CD4-positive, alpha-beta T cell treated with Interleukin-12 subunit alpha and Interleukin-12 subunit beta, for 1 hour (primary cell): ENCODE data around the gene RAP1GAP2.
"Not testable (repeated sequence)": the region's sequence is repeated elsewhere in the genome, so short reads cannot be mapped to it uniquely, and the experiment has no call there.

Source experiments
- DNase-seq: peaks from one replicate; pipeline ENCODE4 v3.0.0-alpha.2; 2020

Gene RAP1GAP2

DNA sequence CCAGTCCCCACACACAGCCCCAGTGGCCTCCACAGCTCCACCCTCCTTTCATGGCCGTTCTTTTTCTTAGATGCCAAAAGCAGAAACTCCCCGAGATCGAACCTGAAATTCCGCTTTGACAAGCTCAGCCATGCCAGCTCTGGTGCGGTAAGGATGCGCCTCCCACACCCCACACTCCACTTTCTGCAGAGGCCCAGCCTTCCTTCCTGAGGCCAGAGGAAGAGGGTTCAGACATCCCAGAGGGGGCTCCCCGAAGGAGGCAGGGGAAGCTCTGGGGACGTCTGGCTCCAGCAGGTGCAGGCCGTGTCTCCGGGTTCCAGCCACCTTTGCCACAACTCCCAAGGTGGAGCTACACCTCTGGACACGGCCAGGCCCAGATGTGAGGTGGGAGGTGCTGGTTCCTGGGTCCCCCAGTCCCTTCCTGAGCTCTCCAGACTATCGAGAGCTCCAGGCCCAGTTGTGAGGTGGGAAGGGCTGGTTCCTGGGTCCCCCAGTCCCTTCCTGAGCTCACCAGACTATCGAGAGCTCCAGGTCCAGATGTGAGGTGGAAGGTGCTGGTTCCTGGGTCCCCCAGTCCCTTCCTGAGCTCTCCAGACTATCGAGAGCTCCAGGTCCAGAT lies 234.7 kb downstream of the RAP1GAP2 start:
- DNase-seq, result not testable (repeated sequence)

DNA sequence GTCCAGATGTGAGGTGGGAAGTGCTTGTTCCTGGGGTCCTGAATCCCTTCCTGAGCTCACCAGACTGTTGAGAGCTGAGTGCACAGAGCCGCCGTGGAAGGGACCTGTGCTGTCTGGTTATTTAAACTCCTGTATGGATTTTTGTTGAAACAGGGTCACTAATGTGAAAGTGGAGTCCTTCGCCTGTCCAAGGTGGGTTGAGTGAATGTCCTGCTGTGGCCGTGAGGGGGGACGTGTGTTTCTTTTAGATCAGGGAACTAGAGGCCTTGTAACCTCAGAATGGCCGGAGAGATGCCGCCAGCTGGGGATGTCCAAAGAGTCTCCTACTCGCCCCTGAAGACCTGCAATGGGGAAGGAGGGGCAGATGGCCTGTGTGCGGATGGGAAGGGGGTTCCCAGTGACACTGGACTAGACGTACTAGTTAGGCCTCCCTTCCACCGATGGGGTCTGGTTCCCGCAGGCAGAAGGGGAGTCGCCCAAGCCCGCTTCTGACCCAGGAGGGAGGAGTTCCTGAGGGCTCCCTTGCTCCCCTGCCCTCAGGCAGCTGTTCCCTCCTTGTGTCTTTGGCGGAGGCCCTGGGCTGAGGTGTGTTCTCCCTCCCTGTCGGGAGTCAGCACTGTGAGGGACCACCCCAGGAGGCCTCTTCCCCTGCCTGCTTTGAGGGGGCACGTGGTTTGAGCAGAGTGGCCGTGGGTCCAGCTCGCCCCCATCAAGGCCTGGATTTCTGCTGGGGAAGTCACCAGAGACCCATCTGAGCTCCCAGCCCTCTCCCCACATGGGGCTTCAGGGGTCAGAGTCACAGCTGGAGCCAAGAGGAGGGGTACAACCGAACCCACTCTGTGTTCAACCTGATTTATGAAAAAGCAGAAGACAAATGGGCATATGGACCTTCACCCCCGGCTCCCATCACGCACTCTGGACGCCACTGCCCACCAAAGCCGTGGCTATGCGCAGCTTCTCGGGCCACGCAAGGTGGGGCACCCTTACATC lies 236.3 kb downstream of the RAP1GAP2 start:
- DNase-seq, result no peak

DNA sequence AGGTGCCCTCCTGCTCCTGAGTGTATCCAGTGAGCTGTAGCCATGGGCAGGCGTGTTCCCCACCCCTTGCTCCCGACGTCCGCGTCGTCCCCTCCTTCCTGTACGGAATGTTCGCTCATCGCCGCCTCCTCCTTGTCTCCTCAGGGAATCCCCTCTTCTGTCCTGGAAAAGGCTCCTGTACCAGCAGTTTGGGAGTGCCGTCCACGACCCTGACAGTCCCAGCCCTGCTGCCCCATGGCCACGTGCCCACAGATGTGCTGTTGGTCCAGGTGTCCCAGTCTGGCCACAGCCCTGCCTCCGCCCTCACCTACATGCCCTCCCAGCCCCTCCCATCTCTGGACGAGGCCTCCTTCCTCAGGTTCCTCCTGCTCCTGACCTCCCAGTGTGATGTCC lies 237.0 kb downstream of the RAP1GAP2 start:
- DNase-seq, result no peak

DNA sequence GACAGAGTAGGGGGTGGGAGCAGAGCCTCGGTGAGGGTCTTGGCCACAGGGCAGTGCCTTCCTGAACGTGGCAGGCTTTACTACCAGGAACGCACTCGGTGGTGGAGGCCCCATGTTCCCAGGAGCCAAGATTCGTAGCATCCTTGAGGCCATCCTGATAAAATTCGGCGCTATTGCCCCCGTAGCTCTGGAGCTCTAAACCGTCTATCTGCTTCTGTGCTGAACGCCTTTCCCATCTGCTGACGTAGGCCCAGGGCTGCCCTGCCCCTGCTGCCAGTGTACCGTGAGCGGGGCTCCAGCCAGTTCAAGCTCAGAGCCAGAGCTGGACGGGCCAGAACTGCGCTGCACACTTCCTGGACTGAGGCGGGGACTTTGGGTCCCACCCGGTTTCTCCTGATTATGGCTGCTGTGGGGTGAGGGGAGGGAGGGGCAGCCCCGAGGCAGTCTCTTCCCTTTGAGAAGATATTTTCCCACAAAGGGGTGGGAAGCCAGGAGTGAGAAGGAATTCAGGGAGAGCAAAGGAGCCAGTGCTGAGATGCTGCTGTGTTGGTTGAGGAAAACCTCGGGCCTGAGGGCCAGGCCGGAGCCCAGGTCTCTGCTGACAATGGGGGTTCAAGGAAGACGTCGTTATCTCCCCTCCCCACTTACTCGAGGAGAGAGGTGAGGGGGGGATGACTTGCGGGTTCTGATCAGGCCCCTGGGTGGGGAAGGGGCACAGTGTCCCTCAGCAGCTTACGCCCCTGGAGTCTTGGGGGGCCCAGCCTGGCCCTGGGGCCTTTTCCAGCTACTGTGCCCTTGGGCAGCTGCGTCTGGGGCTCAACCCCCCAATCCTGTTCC lies 237.7 kb downstream of the RAP1GAP2 start:
- no peak for DNase-seq

DNA sequence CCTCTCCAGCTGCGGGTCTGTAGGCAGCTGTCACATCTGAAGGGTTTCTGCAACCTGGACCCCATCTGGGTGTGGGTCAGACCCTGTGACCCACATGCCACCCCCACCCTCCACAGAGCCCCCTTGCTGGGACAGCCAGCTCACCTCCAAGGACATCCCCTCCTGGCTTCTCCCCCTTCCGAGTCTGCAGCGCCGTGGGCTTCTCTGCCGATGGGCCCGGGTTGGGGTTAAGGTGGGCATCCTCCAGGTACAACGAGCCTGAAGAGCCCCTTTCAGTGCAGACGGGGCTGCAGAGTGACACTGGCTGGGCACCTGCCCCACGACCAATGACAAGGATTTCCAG lies 238.3 kb downstream of the RAP1GAP2 start:
- DNase-seq, result no peak

DNA sequence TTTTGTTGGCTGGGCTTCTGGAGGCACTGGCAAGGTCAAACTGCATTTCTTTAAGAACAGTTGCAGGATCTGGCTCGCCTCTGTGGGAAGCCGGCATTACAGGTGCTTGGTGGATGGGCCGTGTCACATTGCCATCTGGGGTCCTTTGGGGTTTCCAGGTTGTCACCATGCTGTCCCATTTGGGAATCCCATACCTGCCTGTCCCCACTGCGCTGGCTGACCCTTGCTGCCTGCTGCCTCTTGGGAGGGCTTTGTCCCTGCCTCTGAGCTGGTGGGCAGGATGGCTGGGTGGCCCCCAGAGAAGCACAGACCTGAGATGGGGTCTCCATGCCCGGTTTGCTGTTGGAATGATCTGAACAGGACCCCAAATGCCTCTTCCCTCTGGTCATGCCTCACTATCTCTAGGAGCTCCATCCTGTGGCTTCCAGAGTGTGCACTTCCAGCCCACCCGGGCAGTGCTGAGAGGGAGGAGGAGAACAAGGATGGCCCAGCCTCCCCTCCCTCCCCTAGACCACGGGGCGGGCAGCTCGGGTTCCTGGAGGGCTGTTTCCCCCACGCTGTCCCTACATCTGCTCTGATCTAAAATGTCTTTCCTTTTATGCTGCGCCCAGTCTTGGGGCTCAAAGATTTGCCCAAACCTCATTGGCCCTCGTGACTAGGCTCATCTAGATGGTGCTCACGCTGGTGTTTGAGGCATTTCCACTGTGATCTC lies 239.2 kb downstream of the RAP1GAP2 start:
- DNase-seq, result no peak

DNA sequence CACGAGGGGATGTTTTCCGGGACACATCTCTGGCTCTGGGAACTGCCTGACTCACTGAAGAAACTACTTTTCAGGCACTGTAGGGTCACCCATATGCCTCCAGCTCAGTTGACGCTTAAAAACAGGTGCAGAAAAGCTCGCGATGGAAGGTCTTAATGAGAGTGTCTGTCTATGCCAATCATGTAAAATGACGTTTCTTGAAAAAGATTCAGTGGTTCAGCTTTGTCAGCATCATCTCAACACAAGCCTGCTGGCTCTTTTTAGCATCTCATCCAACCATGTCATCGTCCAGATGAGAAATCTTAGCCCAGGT lies 239.7 kb downstream of the RAP1GAP2 start:
- DNase-seq, result no peak

DNA sequence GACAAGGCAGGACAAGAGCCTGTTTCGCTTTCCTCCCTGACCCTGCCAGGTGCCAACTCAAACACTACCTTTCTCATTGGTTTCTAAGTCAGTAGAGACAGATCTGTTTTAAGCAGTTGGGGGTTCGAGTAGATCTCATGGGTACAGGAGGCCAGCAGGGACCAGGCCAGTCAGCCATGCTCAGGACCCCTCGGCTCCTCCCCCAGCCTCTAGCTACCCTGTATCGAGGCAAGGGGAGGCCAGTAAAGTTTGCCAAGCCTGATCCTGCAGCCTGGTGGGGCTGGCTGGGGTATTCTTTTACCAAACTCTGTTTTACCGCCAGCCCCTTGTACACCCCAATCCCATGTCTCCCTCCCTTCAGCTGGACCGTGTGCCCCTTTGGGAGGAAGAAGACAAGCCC lies 240.6 kb downstream of the RAP1GAP2 start:
- DNase-seq, result no peak

DNA sequence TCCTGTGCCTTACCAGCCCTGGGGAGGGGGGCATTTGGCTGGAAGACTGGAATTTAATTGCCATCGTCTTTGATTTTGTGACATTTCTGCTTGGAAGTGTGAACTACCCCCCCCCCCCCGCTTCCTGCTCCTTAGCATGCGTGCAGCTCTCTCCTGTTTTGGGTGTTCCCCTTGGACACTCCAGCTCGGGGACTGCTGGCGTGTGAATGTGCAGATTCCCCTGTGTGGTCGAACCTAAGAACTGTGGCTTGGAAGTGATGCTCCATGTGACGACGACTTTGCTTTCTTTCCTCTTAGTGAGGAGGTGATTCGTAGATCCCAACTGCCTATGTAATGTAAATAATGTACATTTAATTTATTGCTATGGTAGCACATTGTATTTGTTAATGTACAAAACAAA lies 241.0 kb downstream of the RAP1GAP2 start:
- DNase-seq, result no peak

DNA sequence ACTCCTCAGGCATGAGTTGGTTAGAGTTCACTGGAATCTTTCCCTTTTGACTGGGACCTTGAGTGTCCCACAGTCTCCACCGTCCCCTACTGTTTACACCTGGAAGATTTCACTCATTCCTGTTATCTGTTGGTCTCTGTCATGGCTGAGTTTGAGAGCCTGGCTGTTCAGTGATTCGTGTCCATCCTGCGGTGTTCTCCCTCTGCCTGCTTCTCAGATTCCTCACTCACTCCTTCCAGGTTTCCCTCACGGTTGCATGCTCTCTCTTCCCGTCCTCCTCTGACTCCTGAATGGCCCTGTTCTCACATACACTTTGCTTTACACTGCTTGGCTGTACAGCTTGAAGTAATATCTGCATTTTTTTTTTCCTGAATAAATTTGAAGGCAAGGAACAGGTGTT lies 242.7 kb downstream of the RAP1GAP2 start:
- no peak for DNase-seq

DNA sequence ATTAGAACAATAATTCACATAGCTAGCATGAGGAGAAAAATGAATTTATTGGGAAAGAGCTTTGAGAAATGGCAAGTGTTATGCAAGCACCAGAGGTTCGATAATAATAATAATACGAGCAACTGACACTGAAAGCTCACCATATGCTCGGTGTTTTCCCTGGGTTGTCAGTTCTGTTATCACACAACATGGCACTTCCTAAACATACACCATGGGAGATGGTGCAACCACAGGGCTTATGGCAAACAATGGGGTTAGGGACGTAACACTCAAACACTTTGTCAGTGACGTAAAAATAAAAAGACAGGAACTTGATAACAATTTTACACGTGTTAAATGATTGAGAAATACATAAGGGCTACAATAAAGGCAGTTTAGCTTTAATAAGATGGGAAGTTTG lies 243.5 kb downstream of the RAP1GAP2 start:
- peak; percentile 7 for DNase-seq

DNA sequence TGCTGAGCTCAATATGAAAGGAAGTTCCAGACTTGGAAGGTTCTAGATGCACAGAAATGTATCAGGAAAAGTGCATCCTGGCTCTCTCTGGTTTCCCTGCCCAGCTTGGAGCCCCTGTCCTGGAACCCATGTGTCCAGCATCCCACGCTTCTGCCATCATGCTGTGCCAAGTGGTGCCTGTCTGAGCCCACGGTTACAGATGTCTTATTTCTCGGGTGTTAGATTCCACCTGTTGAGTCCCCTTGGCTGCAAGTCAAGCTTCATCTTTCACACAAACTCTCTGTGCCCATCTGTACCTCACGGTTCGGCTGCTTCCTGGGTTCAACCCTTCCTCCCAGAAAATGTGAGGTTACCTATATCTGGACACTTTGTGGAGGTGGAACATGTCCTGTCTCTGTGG lies 244.6 kb downstream of the RAP1GAP2 start:
- DNase-seq, result no peak

DNA sequence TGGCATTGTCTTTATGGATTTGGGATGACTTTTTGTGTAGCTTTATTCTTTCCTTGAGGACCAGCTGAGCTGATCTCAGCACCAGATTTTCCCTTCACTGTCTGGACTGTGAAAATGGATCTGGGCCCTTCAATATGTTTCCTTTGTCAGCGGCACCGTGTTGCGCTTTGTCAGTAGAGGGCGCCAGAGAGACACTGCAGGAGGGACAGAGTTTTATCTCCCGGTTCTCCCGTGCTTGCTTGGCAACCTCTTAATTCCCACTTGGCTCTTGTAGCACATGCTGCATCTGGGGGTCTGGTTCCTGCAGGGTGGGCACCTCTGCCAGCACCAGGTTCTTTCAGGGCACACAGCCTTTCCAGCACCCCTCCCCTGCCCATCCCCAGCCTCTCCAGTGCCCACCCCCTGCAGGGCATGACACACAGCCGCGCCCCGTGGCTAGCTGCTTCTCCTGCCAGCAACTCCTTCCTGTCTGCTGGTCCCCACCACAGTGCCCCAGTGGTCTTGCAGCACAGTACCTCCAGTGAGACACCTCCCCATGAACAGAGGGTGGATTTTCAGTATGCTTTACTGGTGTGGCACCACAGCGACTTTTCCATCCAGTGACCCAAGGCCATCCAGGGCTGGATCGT lies 247.6 kb downstream of the RAP1GAP2 start:
- DNase-seq, result no peak

DNA sequence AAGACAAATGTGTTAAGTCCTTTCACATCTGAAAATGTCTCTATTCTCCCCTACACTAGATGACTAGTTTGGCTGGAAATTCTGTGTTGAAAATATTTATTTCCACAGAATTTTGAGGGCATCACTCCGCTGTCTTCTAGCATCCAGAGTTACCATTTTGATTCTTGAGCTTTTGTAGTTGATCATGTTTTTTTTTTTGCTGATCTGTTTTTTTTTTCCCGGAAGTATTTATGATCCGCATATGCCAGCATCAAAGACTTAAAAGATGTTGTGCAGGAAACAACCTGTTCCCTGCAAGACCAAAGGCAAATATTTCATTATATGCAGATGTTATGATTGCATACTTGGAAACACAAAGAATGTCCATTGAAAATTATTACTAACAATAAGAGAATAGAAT lies 250.5 kb downstream of the RAP1GAP2 start:
- no peak for DNase-seq

DNA sequence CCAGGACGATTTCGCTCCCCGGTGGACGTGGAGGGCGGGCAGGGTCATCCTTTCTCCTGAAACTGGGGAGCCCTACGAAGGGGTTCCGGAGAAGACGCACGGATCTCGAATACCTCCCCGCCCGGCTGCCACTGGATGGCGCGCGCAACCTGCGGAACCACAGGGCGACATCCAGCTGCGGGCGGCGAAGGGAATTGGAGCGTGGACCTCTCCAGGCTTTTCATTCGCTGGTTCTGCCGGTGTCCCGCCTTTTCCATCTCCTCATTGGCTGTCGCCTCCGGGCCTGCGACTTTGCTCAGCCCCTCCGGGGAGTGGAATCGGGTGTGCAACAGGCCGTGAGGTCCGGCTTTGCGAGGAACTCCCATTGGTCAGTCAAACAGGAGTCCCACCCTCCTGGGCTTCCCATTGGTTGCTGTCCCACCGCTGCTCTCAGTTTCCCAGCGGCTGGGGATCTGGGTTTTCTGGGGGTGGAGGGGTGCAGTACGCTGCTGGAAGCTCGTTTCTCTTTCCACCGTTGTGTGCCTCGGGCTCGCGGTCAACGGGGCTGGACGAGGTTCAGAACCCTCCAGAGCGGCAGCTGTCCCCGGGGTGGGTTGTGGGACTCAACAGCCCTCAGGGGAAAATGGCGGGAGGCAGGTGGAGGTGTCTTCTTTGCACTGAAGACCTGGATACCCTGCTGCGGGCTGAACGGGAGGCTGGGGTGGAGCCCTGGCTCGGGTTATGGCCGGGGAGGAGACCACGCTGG lies 252.7 kb downstream of the RAP1GAP2 start:
- DNase-seq, result peak; percentile 97

DNA sequence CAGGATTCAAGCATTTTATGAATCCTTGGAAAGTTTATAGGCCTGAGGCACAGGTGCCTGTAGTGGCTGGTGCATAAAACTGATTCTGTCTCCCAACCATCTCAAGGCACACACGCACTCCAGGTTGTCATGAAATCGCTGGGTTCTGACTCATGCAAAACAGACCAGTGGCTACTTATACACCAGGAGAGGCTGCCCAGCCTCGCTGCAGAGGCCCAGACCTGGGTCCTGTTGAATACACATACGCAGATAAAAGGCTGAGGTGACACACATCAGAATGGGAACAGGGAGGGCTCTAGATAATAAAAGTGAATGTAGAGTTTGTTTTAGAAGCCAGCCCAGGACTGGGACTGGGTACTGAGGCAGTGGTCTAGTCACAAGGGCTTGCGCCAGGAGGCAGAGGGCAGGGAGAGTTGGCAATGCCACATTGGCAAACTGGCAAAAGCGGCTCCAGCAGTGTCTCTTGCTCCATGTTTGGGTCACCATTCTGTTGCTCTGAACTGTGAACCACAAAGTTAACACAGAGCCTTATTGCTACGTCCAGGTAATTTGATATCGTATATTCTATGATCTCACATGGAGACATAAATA lies 253.6 kb downstream of the RAP1GAP2 start:
- no peak for DNase-seq

DNA sequence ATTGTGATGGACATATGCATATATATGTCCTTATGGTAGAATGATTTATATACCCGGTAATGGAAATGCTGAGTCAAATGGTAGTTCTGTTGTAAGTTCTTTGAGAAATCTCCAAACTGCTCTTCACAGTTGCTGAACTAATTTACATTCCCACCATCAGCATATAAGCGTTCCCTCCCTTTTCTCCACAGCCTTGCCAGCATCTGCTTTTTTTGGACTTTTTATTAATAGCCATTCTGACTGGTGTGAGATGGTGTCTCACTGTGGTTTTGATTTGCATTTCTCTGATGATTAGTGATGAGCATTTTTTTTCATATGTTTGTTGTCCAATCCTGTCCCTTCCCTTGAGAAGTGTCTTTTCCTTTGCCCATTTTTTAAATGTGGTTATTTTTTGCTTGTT lies 258.6 kb downstream of the RAP1GAP2 start:
- DNase-seq, result not testable (repeated sequence)

DNA sequence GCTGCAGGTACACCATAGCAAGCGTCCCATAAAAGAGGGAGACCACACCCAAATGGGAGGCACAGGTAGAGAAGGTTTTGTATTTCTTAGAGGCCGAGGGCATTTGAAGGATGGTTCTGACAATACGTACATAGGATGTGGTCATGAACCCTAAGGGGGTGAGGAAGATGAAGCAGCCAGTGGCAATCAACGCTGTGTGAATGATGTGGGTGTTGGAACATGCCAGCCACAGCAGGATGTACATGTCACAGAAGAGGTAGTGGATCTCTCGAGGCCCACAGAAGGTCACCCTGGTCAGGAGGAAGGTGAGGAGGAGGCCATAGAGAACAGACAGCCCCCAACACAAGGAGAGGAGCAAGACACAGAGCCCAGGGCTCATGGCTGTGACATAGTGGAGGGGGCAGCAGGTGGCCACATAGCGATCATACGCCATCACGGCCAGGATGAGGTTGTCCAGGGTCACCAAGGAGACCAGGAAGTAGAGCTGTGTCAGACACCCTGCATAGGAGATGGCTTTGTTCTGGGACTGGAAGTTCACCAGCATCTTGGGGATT lies 266.7 kb downstream of the RAP1GAP2 start:
- DNase-seq, result not testable (repeated sequence)

DNA sequence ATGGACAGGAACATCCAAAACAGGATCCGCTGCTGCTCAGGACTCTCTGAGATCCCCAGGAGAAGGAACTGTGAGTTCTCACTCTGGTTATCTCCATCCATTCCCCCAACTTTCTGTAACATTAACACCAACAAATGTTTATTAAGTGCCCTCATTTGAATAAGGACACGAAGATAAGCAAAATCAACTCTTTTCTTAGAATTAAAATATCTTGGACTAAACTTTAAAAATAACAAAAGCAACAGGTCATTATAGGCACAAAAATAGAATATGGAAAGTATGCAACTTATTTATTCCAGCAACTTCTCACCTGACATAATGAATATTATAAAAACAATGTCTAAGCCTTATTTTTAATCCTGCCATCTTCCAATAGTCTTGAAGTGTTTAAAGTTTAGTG lies 267.3 kb downstream of the RAP1GAP2 start, which contains the start of gene OR1D5:
Gene OR1D5, minus strand, starts transcription at position 101 of the 400 bp plus-strand sequence. Its CDS starts 0 bp downstream, at position 101.
- not testable (repeated sequence) for DNase-seq

DNA sequence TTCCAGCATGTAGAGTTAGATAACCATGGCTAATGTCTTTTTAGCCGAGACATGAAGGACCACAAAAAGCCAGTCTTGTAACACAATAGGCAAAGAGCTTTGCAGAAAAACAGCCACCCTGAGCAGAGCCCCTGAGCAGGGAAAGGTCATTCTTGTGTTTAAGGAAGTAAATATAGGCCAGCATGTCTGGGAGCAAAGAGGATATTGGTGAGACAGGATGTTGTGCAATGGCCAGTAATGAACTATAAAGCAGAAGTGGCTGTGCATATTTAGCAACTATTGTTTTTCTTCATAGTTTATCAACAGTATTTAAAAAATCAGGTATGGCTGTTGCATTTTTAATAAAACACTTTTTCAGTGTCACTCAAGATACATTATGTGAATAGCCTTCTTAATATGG lies 269.0 kb downstream of the RAP1GAP2 start:
- not testable (repeated sequence) for DNase-seq

DNA sequence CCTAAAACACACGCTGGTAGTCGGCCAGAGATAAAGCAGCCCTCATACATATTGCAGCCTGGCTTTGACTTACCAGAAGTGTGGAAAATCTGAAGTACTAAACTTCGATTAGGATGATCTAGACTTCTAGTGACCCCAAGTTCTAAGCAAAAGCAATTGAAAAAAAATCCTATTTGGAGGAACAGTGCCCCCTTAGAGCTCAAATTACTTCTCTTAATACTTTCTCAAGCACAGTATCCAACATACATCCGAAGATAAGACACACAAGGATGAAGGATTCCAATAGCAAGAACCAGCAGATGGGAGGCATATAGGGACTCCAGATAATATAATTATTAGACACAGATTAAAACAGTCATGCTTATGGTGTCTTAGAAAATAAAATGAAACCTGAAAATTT lies 277.6 kb downstream of the RAP1GAP2 start:
- DNase-seq, result not testable (repeated sequence)
